Measurements from ENCODE around the gene USP33.
"Not testable (repeated sequence)": the region's sequence is repeated elsewhere in the genome, so short reads cannot be mapped to it uniquely, and the experiment has no call there.

Gene USP33

DNA sequence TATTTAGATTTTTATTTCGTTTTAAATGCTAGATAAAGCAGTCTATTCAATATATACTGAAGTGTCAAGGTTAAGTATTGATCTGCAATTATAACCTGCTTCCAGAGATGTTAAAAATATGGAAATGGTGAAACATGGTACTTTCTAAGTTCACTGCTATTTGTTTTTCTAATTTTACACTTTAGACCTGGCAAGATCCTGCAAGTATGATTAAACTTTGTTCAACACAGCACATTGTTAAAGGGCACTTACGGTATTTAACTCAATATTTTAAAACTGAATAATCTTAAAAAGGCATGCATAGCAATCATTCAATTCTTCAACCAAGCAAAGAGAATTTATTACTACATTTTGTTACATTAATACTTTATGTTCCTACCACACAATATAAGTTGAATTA, 41.5 kb downstream of the USP33 start:
- Histone ChIP-seq H3K36me3 (ENCODE audit: control insufficient read depth, insufficient read depth, low read length) (peaks cover 16% of the 10 kb centered on the region), H3K27me3 (ENCODE audit: control insufficient read depth, insufficient read depth, low read length) (no peaks in the 10 kb centered on the region), H3K4me3 (ENCODE audit: low read length) (no peak overlapping the region), H3K9me3 (ENCODE audit: control insufficient read depth, low read length) (no peaks in the 10 kb centered on the region), H3K9ac (ENCODE audit: low read length) (no peak overlapping the region), H3K4me1 (ENCODE audit: control insufficient read depth, insufficient read depth, low read length) (no peaks in the 10 kb centered on the region)

DNA sequence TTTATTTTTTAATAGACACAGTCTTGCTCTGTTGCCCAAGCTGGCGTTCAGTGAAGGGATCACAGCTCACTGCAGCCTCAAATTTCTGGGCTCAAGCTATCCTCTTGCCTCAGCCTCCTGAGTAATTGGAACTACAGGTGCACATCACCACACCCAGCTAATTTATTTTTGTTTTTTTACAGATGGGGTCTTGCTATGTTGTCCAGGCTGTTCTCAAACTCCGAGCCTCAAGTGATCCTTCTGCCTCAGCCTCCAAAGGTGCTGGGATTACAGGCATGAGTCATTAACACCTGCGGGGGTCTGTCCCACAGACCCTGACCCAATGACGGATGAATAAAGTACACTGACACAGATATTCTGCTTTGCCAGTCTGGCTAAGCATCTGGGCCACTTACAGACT, 43.6 kb downstream of the USP33 start:
- no peaks in the 10 kb centered on the region for H3K9me3 ChIP-seq (ENCODE audit: control insufficient read depth, low read length)
- peaks cover 5% of the 10 kb centered on the region for H3K36me3 ChIP-seq (ENCODE audit: control insufficient read depth, insufficient read depth, low read length)
- no peaks in the 10 kb centered on the region for H3K27me3 ChIP-seq (ENCODE audit: control insufficient read depth, insufficient read depth, low read length)
- no peaks in the 10 kb centered on the region for H3K4me1 ChIP-seq (ENCODE audit: control insufficient read depth, insufficient read depth, low read length)
- H3K9ac ChIP-seq (ENCODE audit: low read length) = no peak overlapping the region
- no peak overlapping the region for H3K4me3 ChIP-seq (ENCODE audit: low read length)

DNA sequence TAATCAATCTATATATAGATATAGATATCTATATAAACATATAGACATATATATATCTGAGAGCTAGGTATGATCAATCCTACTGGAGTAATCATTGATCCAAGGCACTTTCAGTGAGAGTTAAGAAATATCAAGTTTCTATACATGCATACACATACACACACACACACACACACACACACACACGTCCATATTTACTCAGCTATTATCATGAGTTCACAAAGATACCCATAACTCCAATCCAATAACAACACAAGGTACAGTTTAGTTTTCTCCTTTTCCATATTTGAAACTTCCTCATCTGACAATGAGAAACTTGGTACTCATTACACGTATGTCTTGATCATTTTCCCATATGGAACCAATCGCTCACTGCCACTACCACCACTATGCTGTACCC, 49.9 kb downstream of the USP33 start:
- Histone ChIP-seq H3K4me3 (ENCODE audit: low read length) (no peak overlapping the region), H3K9me3 (ENCODE audit: control insufficient read depth, low read length) (no peaks in the 10 kb centered on the region), H3K4me1 (ENCODE audit: control insufficient read depth, insufficient read depth, low read length) (no peaks in the 10 kb centered on the region), H3K27me3 (ENCODE audit: control insufficient read depth, insufficient read depth, low read length) (no peaks in the 10 kb centered on the region), H3K9ac (ENCODE audit: low read length) (no peak overlapping the region), H3K36me3 (ENCODE audit: control insufficient read depth, insufficient read depth, low read length) (no peaks in the 10 kb centered on the region)

DNA sequence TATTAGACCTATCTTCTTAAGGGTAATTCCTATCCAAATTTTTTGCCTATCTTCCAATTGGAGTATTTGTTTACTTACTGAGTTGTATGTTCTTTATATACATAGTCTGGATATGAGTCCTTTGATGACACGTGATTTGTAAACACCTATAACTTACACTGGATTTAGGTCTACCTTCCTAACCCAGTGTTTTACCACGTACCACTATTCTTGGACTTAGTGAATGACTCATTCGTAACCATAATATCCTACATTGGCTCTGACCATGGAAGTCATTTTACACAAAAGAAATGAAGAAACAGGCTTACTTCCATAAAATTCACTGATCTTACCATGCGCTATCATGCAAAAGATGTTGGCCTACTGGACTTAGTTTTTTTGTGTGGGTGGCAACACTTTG, 53.3 kb downstream of the USP33 start:
- no peaks in the 10 kb centered on the region for H3K4me1 ChIP-seq (ENCODE audit: control insufficient read depth, insufficient read depth, low read length)
- H3K9ac ChIP-seq (ENCODE audit: low read length) = no peak overlapping the region
- H3K4me3 ChIP-seq (ENCODE audit: low read length) = no peak overlapping the region
- H3K27me3 ChIP-seq (ENCODE audit: control insufficient read depth, insufficient read depth, low read length) = no peaks in the 10 kb centered on the region
- H3K9me3 ChIP-seq (ENCODE audit: control insufficient read depth, low read length) = no peaks in the 10 kb centered on the region
- H3K36me3 ChIP-seq (ENCODE audit: control insufficient read depth, insufficient read depth, low read length) = no peaks in the 10 kb centered on the region

DNA sequence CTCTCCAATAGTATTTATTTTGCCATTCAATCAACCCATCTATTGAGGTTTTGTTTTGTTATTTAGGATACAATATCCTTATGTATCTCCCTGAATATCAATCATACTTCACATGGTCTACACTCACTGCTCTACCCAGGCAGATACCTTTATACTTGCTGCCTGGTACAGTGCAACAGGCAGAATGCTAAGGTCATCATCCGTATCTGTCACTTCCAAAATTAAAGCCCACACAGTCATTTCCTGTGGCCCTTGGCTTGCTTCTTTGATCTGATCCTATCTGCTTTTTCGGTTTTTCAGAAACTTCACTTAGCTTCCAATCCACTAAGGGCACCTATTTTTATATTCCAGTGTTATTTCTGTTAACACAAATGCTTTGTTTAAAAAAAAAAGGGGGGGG, 54.9 kb downstream of the USP33 start:
- H3K9ac ChIP-seq (ENCODE audit: low read length) = no peak overlapping the region
- H3K4me3 ChIP-seq (ENCODE audit: low read length) = no peak overlapping the region
- H3K9me3 ChIP-seq (ENCODE audit: control insufficient read depth, low read length) = no peaks in the 10 kb centered on the region
- no peaks in the 10 kb centered on the region for H3K27me3 ChIP-seq (ENCODE audit: control insufficient read depth, insufficient read depth, low read length)
- H3K36me3 ChIP-seq (ENCODE audit: control insufficient read depth, insufficient read depth, low read length) = no peaks in the 10 kb centered on the region
- no peaks in the 10 kb centered on the region for H3K4me1 ChIP-seq (ENCODE audit: control insufficient read depth, insufficient read depth, low read length)

DNA sequence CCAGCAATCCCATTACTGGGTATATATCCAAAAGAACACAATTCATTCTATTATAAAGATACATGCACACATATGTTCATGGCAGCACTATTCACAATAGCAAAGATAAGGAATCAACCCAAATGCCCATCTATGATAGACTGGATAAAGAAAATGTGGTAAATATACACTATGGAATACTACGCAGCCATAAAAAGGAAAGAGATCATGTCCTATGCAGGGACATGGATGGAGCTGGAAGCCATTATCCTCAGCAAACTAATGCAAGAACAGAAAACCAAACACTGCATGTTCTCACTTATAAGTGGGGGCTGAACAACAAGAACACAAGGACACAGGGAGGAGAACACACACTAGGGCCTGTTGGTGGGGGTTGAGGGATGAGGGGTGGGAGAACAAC, 60.0 kb downstream of the USP33 start:
- not testable (repeated sequence) for H3K4me1 ChIP-seq (ENCODE audit: control insufficient read depth, insufficient read depth, low read length); H3K27me3 ChIP-seq (ENCODE audit: control insufficient read depth, insufficient read depth, low read length); H3K4me3 ChIP-seq (ENCODE audit: low read length); H3K9me3 ChIP-seq (ENCODE audit: control insufficient read depth, low read length); H3K9ac ChIP-seq (ENCODE audit: low read length); H3K36me3 ChIP-seq (ENCODE audit: control insufficient read depth, insufficient read depth, low read length)

DNA sequence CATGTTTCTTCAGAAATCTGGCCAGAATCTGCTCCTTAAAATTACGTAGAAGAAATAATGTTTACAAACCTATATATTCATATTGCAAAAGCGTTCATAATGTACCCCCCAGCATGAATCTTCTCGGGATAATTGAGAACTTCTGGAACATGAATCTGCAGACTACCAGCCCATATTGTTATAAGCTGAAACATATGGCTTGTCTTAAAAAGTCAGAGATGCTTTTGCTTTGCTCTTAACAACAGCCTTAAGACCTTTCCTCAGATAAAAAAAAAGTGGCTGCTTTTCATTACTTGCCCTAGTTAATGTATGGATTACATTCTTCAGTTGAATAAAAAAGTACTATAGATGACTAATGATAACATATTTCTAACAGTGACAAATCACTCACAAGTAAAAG, 62.2 kb downstream of the USP33 start:
- H3K4me1 ChIP-seq (ENCODE audit: control insufficient read depth, insufficient read depth, low read length) = no peaks in the 10 kb centered on the region
- H3K4me3 ChIP-seq (ENCODE audit: low read length) = no peak overlapping the region
- no peaks in the 10 kb centered on the region for H3K27me3 ChIP-seq (ENCODE audit: control insufficient read depth, insufficient read depth, low read length)
- no peaks in the 10 kb centered on the region for H3K36me3 ChIP-seq (ENCODE audit: control insufficient read depth, insufficient read depth, low read length)
- no peak overlapping the region for H3K9ac ChIP-seq (ENCODE audit: low read length)
- no peaks in the 10 kb centered on the region for H3K9me3 ChIP-seq (ENCODE audit: control insufficient read depth, low read length)

DNA sequence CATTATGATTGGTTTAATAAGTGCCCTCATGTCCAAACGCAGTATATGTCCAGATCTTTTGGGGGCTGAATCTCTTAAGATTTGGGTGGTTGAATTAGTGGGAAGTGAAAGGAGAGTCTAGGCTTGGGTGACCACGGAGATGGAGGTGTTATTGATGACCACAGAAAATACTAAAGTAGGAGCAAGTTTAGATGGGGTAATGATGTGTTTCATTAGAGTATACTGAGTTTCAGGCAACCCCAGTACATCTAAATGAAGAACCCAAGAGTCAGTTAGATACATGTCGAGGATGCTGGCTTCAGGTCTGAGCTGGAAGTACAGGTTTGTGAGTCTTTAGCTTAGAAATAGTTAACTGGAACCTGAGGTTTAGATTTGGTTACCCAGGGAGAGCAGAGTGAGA, 70.7 kb downstream of the USP33 start:
- peaks cover 2% of the 10 kb centered on the region for H3K4me1 ChIP-seq (ENCODE audit: control insufficient read depth, insufficient read depth, low read length)
- H3K27me3 ChIP-seq (ENCODE audit: control insufficient read depth, insufficient read depth, low read length) = no peaks in the 10 kb centered on the region
- no peaks in the 10 kb centered on the region for H3K9me3 ChIP-seq (ENCODE audit: control insufficient read depth, low read length)
- no peak overlapping the region for H3K4me3 ChIP-seq (ENCODE audit: low read length)
- H3K36me3 ChIP-seq (ENCODE audit: control insufficient read depth, insufficient read depth, low read length) = no peaks in the 10 kb centered on the region
- H3K9ac ChIP-seq (ENCODE audit: low read length) = no peak overlapping the region

DNA sequence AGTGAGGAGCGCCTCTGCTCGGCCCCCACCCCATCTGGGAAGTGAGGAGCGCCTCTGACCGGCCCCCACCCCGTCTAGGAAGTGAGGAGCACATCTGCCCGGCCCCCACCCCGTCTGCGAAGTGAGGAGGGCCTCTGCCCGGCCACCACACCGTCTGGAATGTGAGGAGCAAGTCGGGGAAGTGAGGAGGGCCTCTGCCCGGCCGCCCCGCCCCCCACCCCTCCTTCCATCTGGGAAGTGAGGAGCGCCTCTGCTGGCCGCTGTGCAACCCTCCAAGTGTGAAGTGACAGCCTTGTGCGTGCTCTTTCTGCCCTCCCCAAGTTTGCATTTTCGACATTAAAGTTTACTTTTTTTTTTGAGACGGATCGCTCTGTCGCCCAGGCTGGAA, 72.1 kb downstream of the USP33 start:
- no peaks in the 10 kb centered on the region for H3K27me3 ChIP-seq (ENCODE audit: control insufficient read depth, insufficient read depth, low read length)
- H3K4me1 ChIP-seq (ENCODE audit: control insufficient read depth, insufficient read depth, low read length) = peaks cover 6% of the 10 kb centered on the region
- no peak overlapping the region for H3K4me3 ChIP-seq (ENCODE audit: low read length)
- H3K9ac ChIP-seq (ENCODE audit: low read length) = peak overlapping the region; percentile 8
- no peaks in the 10 kb centered on the region for H3K9me3 ChIP-seq (ENCODE audit: control insufficient read depth, low read length)
- H3K36me3 ChIP-seq (ENCODE audit: control insufficient read depth, insufficient read depth, low read length) = no peaks in the 10 kb centered on the region

DNA sequence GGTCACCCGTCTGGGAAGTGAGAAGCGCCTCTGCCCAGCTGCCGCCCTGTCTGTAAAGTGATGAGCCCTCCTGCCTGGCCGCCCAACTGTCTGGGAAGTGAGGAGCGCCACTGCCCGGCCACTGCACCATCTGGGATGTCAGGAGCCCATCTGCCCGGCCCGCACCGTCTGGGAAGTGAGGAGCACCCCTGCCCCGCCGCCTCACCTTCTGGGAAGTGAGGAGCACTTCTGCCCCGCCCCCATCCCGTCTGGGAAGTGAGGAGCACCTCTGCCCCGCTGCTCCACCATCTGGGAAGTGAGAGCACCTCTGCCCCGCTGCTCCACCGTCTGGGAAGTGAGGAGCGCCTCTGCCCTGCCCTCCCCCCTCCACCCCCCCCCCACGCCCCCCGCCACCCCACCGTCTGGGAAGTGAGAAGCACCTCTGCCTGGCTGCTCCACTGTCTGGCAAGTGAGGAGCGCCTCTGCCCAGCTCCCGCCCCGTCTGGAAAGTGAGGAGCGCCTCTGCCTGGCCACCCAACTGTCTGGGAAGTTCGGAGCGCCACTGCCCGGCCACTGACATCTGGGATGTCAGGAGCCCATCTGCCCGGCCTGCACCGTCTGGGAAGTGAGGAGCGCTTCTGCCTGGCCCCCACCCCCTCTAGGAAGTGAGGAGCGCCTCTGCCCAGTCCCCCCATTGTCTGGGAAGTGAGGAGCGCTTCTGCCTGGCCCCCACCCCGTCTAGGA, 72.7 kb downstream of the USP33 start:
- Histone ChIP-seq H3K36me3 (ENCODE audit: control insufficient read depth, insufficient read depth, low read length) (no peaks in the 10 kb centered on the region), H3K4me1 (ENCODE audit: control insufficient read depth, insufficient read depth, low read length) (peaks cover 6% of the 10 kb centered on the region), H3K4me3 (ENCODE audit: low read length) (no peak overlapping the region), H3K27me3 (ENCODE audit: control insufficient read depth, insufficient read depth, low read length) (no peaks in the 10 kb centered on the region), H3K9ac (ENCODE audit: low read length) (no peak overlapping the region), H3K9me3 (ENCODE audit: control insufficient read depth, low read length) (no peaks in the 10 kb centered on the region)

DNA sequence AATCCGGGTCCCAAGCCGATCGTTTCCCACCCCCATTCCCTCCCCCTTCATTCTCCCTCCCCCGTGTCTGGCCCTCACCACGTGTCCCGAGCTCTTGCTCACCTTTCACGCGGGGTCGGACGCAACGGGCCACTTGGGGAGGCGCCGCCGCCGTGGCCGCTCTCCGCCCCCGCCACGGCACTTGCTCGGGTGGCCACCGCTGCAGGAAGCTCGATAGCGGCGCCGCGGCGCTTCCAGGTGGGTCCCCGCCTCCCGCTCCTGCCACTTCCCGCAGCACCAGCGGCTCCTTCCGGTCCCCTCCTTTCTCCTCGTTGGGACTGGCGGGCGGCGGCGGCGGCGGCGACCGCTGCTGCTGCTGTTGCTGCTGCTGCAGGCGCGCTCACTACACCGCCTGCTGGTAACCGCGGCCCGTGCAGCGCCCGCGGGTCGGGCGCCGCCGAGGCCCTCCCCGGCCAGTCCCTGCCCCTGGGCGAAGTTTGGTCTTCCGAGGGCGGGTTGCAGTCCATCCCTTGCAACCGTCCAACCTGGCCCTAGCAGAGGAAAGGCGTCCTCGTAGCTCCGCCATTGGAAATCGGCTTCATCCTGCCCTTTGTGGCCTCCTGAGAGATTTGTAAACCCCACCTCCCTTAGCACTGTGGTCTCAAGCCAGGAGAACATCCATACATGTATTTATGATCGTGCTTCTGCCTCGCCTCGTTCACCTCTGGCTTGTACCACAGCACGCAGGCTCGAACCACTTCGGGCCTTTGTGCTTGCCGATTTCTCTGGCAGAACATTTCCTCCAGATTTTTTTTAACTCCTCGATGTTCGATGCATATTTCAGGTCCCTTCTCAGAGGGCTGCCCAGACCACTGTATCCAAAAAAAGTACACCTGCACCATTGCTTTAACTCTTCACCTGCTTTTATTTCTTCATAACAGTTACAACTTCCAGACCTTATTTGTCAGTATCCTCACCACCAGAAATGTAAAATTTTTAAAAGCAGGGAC, 76.2 kb downstream of the USP33 start:
- Histone ChIP-seq H3K9ac (ENCODE audit: low read length) (peak overlapping the region; percentile 86), H3K4me3 (ENCODE audit: low read length) (peak overlapping the region; percentile 48), H3K27me3 (ENCODE audit: control insufficient read depth, insufficient read depth, low read length) (no peaks in the 10 kb centered on the region), H3K9me3 (ENCODE audit: control insufficient read depth, low read length) (no peaks in the 10 kb centered on the region), H3K36me3 (ENCODE audit: control insufficient read depth, insufficient read depth, low read length) (no peaks in the 10 kb centered on the region), H3K4me1 (ENCODE audit: control insufficient read depth, insufficient read depth, low read length) (peaks cover 10% of the 10 kb centered on the region)

DNA sequence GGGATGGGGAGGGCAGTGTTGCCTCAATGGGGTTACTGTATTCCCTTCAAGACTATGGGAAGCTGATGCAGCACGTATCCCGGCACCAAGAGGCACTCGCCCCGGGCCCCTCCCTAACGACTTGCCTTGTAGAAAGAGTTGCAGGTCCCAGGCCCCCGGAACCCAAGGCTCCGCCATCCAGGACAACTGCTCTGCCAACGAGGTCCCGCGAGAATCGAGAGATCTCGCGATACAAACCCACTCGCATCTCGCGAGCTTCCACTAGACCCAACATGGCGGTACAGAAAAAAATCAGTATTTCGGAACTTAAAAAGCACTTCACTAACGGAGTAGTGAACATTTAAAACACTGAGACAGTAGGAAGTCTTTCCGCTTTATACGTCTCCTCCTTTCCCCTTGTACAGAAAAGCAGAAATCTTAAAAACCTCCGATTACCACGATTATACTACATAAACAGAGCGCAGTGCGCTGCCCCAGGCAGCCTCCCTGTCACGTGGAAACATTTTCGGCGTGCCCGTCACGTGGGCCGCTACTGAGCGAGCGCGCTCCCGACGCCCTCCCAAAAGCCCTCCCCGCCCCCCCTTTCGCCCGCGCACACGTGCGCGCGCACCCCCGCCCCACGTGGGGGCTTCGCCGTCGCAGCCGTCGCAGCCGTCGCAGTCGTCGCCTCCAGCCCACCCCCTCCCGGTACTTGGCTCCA, 77.0 kb downstream of the USP33 start, which contains the start of gene ZZZ3:
ZZZ3 (minus strand) TSS at position 199 of the 700 bp plus-strand sequence. CDS start 49,304 bp downstream, outside the sequence.
- peak within 1 kb of the TSS; percentile 86 for H3K9ac ChIP-seq (ENCODE audit: low read length)
- no peaks in the 10 kb centered on the region for H3K9me3 ChIP-seq (ENCODE audit: control insufficient read depth, low read length)
- peak within 1 kb of the TSS; percentile 94 for H3K4me3 ChIP-seq (ENCODE audit: low read length)
- peaks cover 10% of the 10 kb centered on the region for H3K4me1 ChIP-seq (ENCODE audit: control insufficient read depth, insufficient read depth, low read length)
- no peaks in the 10 kb centered on the region for H3K27me3 ChIP-seq (ENCODE audit: control insufficient read depth, insufficient read depth, low read length)
- H3K36me3 ChIP-seq (ENCODE audit: control insufficient read depth, insufficient read depth, low read length) = no peaks in the 10 kb centered on the region
